ENCODE measurements around the gene CFAP54. TPM values are rescaled to one million over a fixed set of nuclear protein-coding genes. Genes with fewer than 3 reads are reported as not detected.

CFAP54 gene
- polyA plus RNA-seq, 1 donor, result 0.46 TPM

GRCh38 chr12:96743606-96744005 lies 254.2 kb downstream of the CFAP54 start:
- WGBS (ENCODE audit: insufficient coverage, low lambda C conversion rate), result 78% methylated on average over 3 of the region's 4 CpGs
- H3K9me3 ChIP-seq (ENCODE audit: control insufficient read depth, low read depth, low read length), result no peaks in the 10 kb centered on the region
- no peak overlapping the region for H3K4me3 ChIP-seq (ENCODE audit: low read length)
- no peaks in the 10 kb centered on the region for H3K36me3 ChIP-seq (ENCODE audit: control insufficient read depth, insufficient read depth, low read length)
- DNase-seq, result no peak
- no peak overlapping the region for H3K27ac ChIP-seq (ENCODE audit: low read length)
- no peaks in the 10 kb centered on the region for H3K27me3 ChIP-seq (ENCODE audit: control insufficient read depth, insufficient read depth, low read length)
- H3K4me1 ChIP-seq (ENCODE audit: control insufficient read depth, insufficient read depth, low read length), result no peaks in the 10 kb centered on the region

- Histone ChIP-seq H3K27ac (ENCODE audit: low read length) (no peak overlapping the region), H3K27me3 (ENCODE audit: control insufficient read depth, insufficient read depth, low read length) (no peaks in the 10 kb centered on the region), H3K36me3 (ENCODE audit: control insufficient read depth, insufficient read depth, low read length) (no peaks in the 10 kb centered on the region), H3K9me3 (ENCODE audit: control insufficient read depth, low read depth, low read length) (peaks cover 3% of the 10 kb centered on the region), H3K4me3 (ENCODE audit: low read length) (no peak overlapping the region), H3K4me1 (ENCODE audit: control insufficient read depth, insufficient read depth, low read length) (no peaks in the 10 kb centered on the region)
- DNase-seq, result no peak
- WGBS (ENCODE audit: insufficient coverage, low lambda C conversion rate), result no CpG with 5 or more reads among the region's 1 CpG
Observed at GRCh38 chr12:96749999-96750398, 260.6 kb downstream of the CFAP54 start.

GRCh38 chr12:96751626-96752025 lies 262.2 kb downstream of the CFAP54 start:
- Histone ChIP-seq H3K9me3 (ENCODE audit: control insufficient read depth, low read depth, low read length) (peaks cover 3% of the 10 kb centered on the region), H3K4me1 (ENCODE audit: control insufficient read depth, insufficient read depth, low read length) (no peaks in the 10 kb centered on the region), H3K36me3 (ENCODE audit: control insufficient read depth, insufficient read depth, low read length) (no peaks in the 10 kb centered on the region), H3K27ac (ENCODE audit: low read length) (no peak overlapping the region), H3K4me3 (ENCODE audit: low read length) (no peak overlapping the region), H3K27me3 (ENCODE audit: control insufficient read depth, insufficient read depth, low read length) (no peaks in the 10 kb centered on the region)
- no CpG with 5 or more reads among the region's 4 CpGs for WGBS (ENCODE audit: insufficient coverage, low lambda C conversion rate)
- DNase-seq, result no peak

- peaks cover 3% of the 10 kb centered on the region for H3K9me3 ChIP-seq (ENCODE audit: control insufficient read depth, low read depth, low read length)
- H3K4me3 ChIP-seq (ENCODE audit: low read length), result no peak overlapping the region
- H3K27ac ChIP-seq (ENCODE audit: low read length), result no peak overlapping the region
- H3K36me3 ChIP-seq (ENCODE audit: control insufficient read depth, insufficient read depth, low read length), result no peaks in the 10 kb centered on the region
- H3K27me3 ChIP-seq (ENCODE audit: control insufficient read depth, insufficient read depth, low read length), result no peaks in the 10 kb centered on the region
- no peaks in the 10 kb centered on the region for H3K4me1 ChIP-seq (ENCODE audit: control insufficient read depth, insufficient read depth, low read length)
- DNase-seq, result no peak
- no CpG with 5 or more reads among the region's 2 CpGs for WGBS (ENCODE audit: insufficient coverage, low lambda C conversion rate)
Observed at GRCh38 chr12:96752211-96752610, 262.8 kb downstream of the CFAP54 start.

- no peaks in the 10 kb centered on the region for H3K27me3 ChIP-seq (ENCODE audit: control insufficient read depth, insufficient read depth, low read length)
- no peak overlapping the region for H3K4me3 ChIP-seq (ENCODE audit: low read length)
- no peaks in the 10 kb centered on the region for H3K9me3 ChIP-seq (ENCODE audit: control insufficient read depth, low read depth, low read length)
- no peaks in the 10 kb centered on the region for H3K36me3 ChIP-seq (ENCODE audit: control insufficient read depth, insufficient read depth, low read length)
- no peak overlapping the region for H3K27ac ChIP-seq (ENCODE audit: low read length)
- no peaks in the 10 kb centered on the region for H3K4me1 ChIP-seq (ENCODE audit: control insufficient read depth, insufficient read depth, low read length)
- no peak for DNase-seq
- 83% methylated on average over 1 of the region's 3 CpGs for WGBS (ENCODE audit: insufficient coverage, low lambda C conversion rate)
Observed at GRCh38 chr12:96766232-96766631, 276.9 kb downstream of the CFAP54 start.

GRCh38 chr12:96769400-96769799 lies 280.0 kb downstream of the CFAP54 start:
- Histone ChIP-seq H3K9me3 (ENCODE audit: control insufficient read depth, low read depth, low read length) (no peaks in the 10 kb centered on the region), H3K4me3 (ENCODE audit: low read length) (no peak overlapping the region), H3K27me3 (ENCODE audit: control insufficient read depth, insufficient read depth, low read length) (no peaks in the 10 kb centered on the region), H3K27ac (ENCODE audit: low read length) (no peak overlapping the region), H3K4me1 (ENCODE audit: control insufficient read depth, insufficient read depth, low read length) (no peaks in the 10 kb centered on the region), H3K36me3 (ENCODE audit: control insufficient read depth, insufficient read depth, low read length) (no peaks in the 10 kb centered on the region)
- DNase-seq, result no peak
- WGBS (ENCODE audit: insufficient coverage, low lambda C conversion rate), result no CpG with 5 or more reads among the region's 7 CpGs

GRCh38 chr12:96770219-96771102 lies 281.1 kb downstream of the CFAP54 start:
- WGBS (ENCODE audit: insufficient coverage, low lambda C conversion rate), result no CpG with 5 or more reads among the region's 3 CpGs
- Histone ChIP-seq H3K9me3 (ENCODE audit: control insufficient read depth, low read depth, low read length) (no peaks in the 10 kb centered on the region), H3K36me3 (ENCODE audit: control insufficient read depth, insufficient read depth, low read length) (no peaks in the 10 kb centered on the region), H3K27me3 (ENCODE audit: control insufficient read depth, insufficient read depth, low read length) (no peaks in the 10 kb centered on the region), H3K4me1 (ENCODE audit: control insufficient read depth, insufficient read depth, low read length) (no peaks in the 10 kb centered on the region), H3K27ac (ENCODE audit: low read length) (no peak overlapping the region), H3K4me3 (ENCODE audit: low read length) (no peak overlapping the region)
- no peak for DNase-seq

GRCh38 chr12:96773031-96773430 lies 283.7 kb downstream of the CFAP54 start:
- H3K27me3 ChIP-seq (ENCODE audit: control insufficient read depth, insufficient read depth, low read length), result no peaks in the 10 kb centered on the region
- H3K4me3 ChIP-seq (ENCODE audit: low read length), result no peak overlapping the region
- no peaks in the 10 kb centered on the region for H3K36me3 ChIP-seq (ENCODE audit: control insufficient read depth, insufficient read depth, low read length)
- no peaks in the 10 kb centered on the region for H3K9me3 ChIP-seq (ENCODE audit: control insufficient read depth, low read depth, low read length)
- H3K27ac ChIP-seq (ENCODE audit: low read length), result no peak overlapping the region
- no CpG with 5 or more reads among the region's 2 CpGs for WGBS (ENCODE audit: insufficient coverage, low lambda C conversion rate)
- H3K4me1 ChIP-seq (ENCODE audit: control insufficient read depth, insufficient read depth, low read length), result no peaks in the 10 kb centered on the region
- DNase-seq, result no peak

GRCh38 chr12:96774496-96775256 lies 285.3 kb downstream of the CFAP54 start:
- no peaks in the 10 kb centered on the region for H3K27me3 ChIP-seq (ENCODE audit: control insufficient read depth, insufficient read depth, low read length)
- DNase-seq, result no peak
- H3K27ac ChIP-seq (ENCODE audit: low read length), result no peak overlapping the region
- no peaks in the 10 kb centered on the region for H3K36me3 ChIP-seq (ENCODE audit: control insufficient read depth, insufficient read depth, low read length)
- H3K9me3 ChIP-seq (ENCODE audit: control insufficient read depth, low read depth, low read length), result no peaks in the 10 kb centered on the region
- H3K4me3 ChIP-seq (ENCODE audit: low read length), result no peak overlapping the region
- no CpG with 5 or more reads among the region's 9 CpGs for WGBS (ENCODE audit: insufficient coverage, low lambda C conversion rate)
- H3K4me1 ChIP-seq (ENCODE audit: control insufficient read depth, insufficient read depth, low read length), result no peaks in the 10 kb centered on the region

GRCh38 chr12:96776908-96777307 lies 287.5 kb downstream of the CFAP54 start:
- H3K27ac ChIP-seq (ENCODE audit: low read length), result no peak overlapping the region
- no peaks in the 10 kb centered on the region for H3K9me3 ChIP-seq (ENCODE audit: control insufficient read depth, low read depth, low read length)
- H3K4me1 ChIP-seq (ENCODE audit: control insufficient read depth, insufficient read depth, low read length), result no peaks in the 10 kb centered on the region
- no peak for DNase-seq
- H3K4me3 ChIP-seq (ENCODE audit: low read length), result no peak overlapping the region
- H3K36me3 ChIP-seq (ENCODE audit: control insufficient read depth, insufficient read depth, low read length), result no peaks in the 10 kb centered on the region
- WGBS (ENCODE audit: insufficient coverage, low lambda C conversion rate), result no CpG with 5 or more reads among the region's 2 CpGs
- H3K27me3 ChIP-seq (ENCODE audit: control insufficient read depth, insufficient read depth, low read length), result no peaks in the 10 kb centered on the region

Data from large intestine (tissue), 3 donors.